Hepatocyte (in vitro differentiated cells): ENCODE data around the gene CENPE. TPM values are rescaled to one million over a fixed set of nuclear protein-coding genes. Genes with fewer than 3 reads are reported as not detected.

Experiments used
- DNase-seq: peaks from one replicate; pipeline ENCODE4 v3.0.0-alpha.2; 2016; ENCODE audit warnings: low spot score
- H2AFZ ChIP-seq: fragments of 200-600 bp; sonication (generic); 2 replicates; pipeline ENCODE4 v1.6.0; 2016; ENCODE audit warnings: antibody characterized with exemption, mild to moderate bottlenecking
- H3K27ac ChIP-seq: fragments of 200-600 bp; sonication (generic); 2 replicates; pipeline ENCODE4 v1.5.1; 2016; ENCODE audit warnings: mild to moderate bottlenecking
- H3K27me3 ChIP-seq: fragments of 200-600 bp; sonication (generic); 2 replicates; pipeline ENCODE4 v1.6.1; 2016
- H3K36me3 ChIP-seq: fragments of 200-600 bp; sonication (generic); replicated peaks from 2 replicates; pipeline ENCODE4 v1.5.1; 2016; ENCODE audit warnings: low read depth; ENCODE audit not compliant: insufficient read depth
- H3K4me1 ChIP-seq: fragments of 200-600 bp; sonication (generic); 2 replicates; pipeline ENCODE4 v1.5.1; 2016; ENCODE audit warnings: mild to moderate bottlenecking, moderate library complexity; ENCODE audit not compliant: insufficient read depth
- H3K4me2 ChIP-seq: fragments of 200-600 bp; sonication (generic); 2 replicates; pipeline ENCODE4 v1.6.0; 2016
- H3K4me3 ChIP-seq: fragments of 200-600 bp; sonication (generic); 2 replicates; pipeline ENCODE4 v1.5.1; 2016; ENCODE audit warnings: mild to moderate bottlenecking
- H3K79me2 ChIP-seq: fragments of 200-600 bp; sonication (generic); 2 replicates; pipeline ENCODE4 v1.6.0; 2017; ENCODE audit warnings: mild to moderate bottlenecking
- H3K9me2 ChIP-seq: fragments of 200-600 bp; sonication (generic); replicated peaks from 2 replicates; pipeline ENCODE4 v1.6.0; 2017; ENCODE audit warnings: mild to moderate bottlenecking; ENCODE audit not compliant: insufficient read depth
- H3K9me3 ChIP-seq: fragments of 200-600 bp; sonication (generic); 2 replicates; pipeline ENCODE4 v1.5.1; 2016; ENCODE audit warnings: low read depth, mild to moderate bottlenecking
- H4K20me1 ChIP-seq: fragments of 200-600 bp; sonication (generic); 2 replicates; pipeline ENCODE4 v1.6.0; 2016; ENCODE audit warnings: mild to moderate bottlenecking; ENCODE audit not compliant: insufficient read depth, poor library complexity, severe bottlenecking
- EZH2 ChIP-seq: fragments of 200-600 bp; sonication (generic); IDR thresholded peaks from 2 replicates; pipeline ENCODE4 v1.6.1; 2016; ENCODE audit warnings: antibody characterized with exemption, mild to moderate bottlenecking, borderline replicate concordance
- EZH2phosphoT487 ChIP-seq: fragments of 200-600 bp; sonication (generic); IDR thresholded peaks from one replicate; pipeline ENCODE4 v1.6.1; 2018; ENCODE audit warnings: antibody characterized with exemption, mild to moderate bottlenecking, low read depth, moderate library complexity; ENCODE audit not compliant: unreplicated experiment, severe bottlenecking
- WGBS: methylation state at CpG from one replicate; pipeline ENCODE4 v1.1.6; 2016; ENCODE audit warnings: low lambda C conversion rate; ENCODE audit errors: missing lambda C conversion rate; 5-methylcytosine and 5-hydroxymethylcytosine counted together
- polyA plus RNA-seq: library from polyadenylated mRNA; unstranded; fragments of >200 nt; fragmentation: Nextera tagmentation; extraction: Ambion mirVana; gene quantifications from 2 replicates; pipeline ENCODE4 v1.2.1, GENCODE V29; 2016
- total RNA-seq: library from RNA; depleted of rRNA; stranded (reverse); fragments of >200 nt; gene quantifications from 2 replicates; pipeline ENCODE4 v1.2.3, GENCODE V29; 2014
- TF ChIP-seq, protein P1 (sequence below): fragments of 200-600 bp; sonication (generic); IDR thresholded peaks from 2 replicates; pipeline ENCODE4 v1.5.1; 2016; ENCODE audit warnings: antibody characterized with exemption, mild to moderate bottlenecking; ENCODE audit not compliant: poor library complexity

The CENPE gene
- total and polyA plus RNA-seq, 2 experiments from 2014 or later = 1.2 to 6.3 TPM

DNA sequence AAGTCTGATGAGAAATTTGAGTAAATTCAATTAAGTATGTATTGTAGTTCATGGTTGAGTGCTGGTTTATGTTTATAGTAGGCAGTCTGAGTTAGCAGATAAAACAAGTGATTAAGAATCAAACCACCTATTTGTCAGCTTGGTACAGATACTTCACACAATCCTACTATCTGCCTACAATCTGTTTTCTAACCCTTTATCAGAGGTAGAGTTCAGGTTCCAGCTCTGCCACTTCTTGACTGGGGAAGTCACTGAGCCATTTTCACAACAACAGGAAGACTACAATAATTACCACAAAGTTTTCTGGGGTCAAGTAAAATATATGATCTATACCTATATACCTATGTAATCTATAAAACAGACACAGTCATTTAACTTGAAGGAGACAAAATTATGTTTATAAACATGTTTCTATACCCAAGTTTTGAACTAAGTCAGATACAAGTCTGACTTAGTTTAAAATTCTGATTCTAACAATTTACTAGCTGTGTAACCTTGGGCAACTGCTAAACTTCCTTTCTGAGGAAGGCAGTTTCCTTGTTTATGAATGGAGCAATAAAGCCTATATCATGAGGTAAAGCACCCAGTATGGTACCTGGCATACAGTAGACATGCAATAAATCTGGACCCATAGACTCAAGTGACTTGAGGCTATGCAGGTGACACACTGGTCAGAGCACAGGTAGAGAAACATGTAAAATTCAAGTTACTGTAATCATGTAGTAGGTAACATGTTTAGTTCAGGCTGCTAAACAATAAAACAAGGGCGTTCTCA is 61.3 kb downstream of the CENPE start:
- TF ChIP-seq EZH2phosphoT487 (no peak), EZH2 (no peak)
- TF ChIP-seq, protein P1, sequence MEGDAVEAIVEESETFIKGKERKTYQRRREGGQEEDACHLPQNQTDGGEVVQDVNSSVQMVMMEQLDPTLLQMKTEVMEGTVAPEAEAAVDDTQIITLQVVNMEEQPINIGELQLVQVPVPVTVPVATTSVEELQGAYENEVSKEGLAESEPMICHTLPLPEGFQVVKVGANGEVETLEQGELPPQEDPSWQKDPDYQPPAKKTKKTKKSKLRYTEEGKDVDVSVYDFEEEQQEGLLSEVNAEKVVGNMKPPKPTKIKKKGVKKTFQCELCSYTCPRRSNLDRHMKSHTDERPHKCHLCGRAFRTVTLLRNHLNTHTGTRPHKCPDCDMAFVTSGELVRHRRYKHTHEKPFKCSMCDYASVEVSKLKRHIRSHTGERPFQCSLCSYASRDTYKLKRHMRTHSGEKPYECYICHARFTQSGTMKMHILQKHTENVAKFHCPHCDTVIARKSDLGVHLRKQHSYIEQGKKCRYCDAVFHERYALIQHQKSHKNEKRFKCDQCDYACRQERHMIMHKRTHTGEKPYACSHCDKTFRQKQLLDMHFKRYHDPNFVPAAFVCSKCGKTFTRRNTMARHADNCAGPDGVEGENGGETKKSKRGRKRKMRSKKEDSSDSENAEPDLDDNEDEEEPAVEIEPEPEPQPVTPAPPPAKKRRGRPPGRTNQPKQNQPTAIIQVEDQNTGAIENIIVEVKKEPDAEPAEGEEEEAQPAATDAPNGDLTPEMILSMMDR = no peak
- no peak for DNase-seq
- no peak overlapping the region for H3K4me2 ChIP-seq
- H3K9me2 ChIP-seq = no peaks in the 10 kb centered on the region
- no peak overlapping the region for H3K4me3 ChIP-seq
- H3K4me1 ChIP-seq = no peaks in the 10 kb centered on the region
- no peaks in the 10 kb centered on the region for H3K27me3 ChIP-seq
- H3K36me3 ChIP-seq = no peaks in the 10 kb centered on the region
- no peaks in the 10 kb centered on the region for H3K79me2 ChIP-seq
- WGBS = 54% methylated on average over 1 of the region's 1 CpG
- no peak overlapping the region for H2AFZ ChIP-seq
- H3K27ac ChIP-seq = no peak overlapping the region
- no peaks in the 10 kb centered on the region for H3K9me3 ChIP-seq
- H4K20me1 ChIP-seq = no peaks in the 10 kb centered on the region

DNA sequence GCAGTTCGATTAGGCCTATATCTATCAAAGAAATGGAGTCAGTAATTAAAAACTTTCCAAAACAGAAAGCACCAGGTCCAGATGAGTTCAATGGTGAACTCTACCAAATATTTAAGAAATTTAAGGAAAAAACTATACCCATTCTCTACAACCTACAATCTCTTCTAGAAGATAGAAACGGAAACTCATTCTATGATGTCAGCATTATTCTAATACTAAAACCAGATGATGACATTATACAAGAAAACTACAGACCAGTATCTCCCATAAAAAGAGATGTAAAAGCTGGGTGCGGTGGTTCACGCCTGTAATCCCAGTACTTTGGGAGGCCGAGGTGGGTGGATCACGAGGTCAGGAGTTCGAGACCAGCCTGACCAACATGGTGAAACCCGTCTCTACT is 69.0 kb downstream of the CENPE start:
- Histone ChIP-seq H3K4me3 (no peak overlapping the region), H3K27me3 (no peaks in the 10 kb centered on the region), H3K79me2 (no peaks in the 10 kb centered on the region), H3K9me2 (no peaks in the 10 kb centered on the region), H4K20me1 (no peaks in the 10 kb centered on the region), H3K27ac (no peak overlapping the region), H3K36me3 (no peaks in the 10 kb centered on the region), H3K9me3 (no peaks in the 10 kb centered on the region), H3K4me1 (no peaks in the 10 kb centered on the region), H2AFZ (no peak overlapping the region), H3K4me2 (no peak overlapping the region)
- TF ChIP-seq, protein P1 = no peak
- TF ChIP-seq EZH2phosphoT487 = no peak
- TF ChIP-seq EZH2 = no peak
- DNase-seq = no peak
- 92% methylated on average over 8 of the region's 8 CpGs for WGBS

DNA sequence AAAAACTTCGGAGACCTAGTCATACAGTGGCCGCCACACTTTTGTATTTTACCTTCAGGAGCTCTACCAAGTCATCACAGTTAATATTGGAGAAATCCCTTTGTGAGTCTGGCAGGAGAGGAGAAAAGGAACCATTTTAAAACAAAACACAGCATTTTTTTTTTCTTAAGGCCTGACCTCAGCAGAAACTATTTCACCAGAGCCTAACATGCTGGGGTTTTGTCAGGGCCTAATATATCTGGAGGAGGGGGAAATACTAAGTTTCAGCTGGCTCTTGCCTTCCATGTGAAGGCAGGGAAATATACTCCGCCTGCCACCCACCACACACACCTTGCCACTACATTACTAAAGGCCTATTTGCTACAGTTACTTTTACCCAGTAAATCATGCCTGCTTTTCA is 72.0 kb downstream of the CENPE start:
- 100% methylated on average over 3 of the region's 3 CpGs for WGBS
- Histone ChIP-seq H2AFZ (no peak overlapping the region), H3K27me3 (no peaks in the 10 kb centered on the region), H4K20me1 (no peaks in the 10 kb centered on the region), H3K36me3 (no peaks in the 10 kb centered on the region), H3K79me2 (no peaks in the 10 kb centered on the region), H3K27ac (no peak overlapping the region), H3K9me3 (no peaks in the 10 kb centered on the region), H3K9me2 (no peaks in the 10 kb centered on the region), H3K4me2 (no peak overlapping the region), H3K4me3 (no peak overlapping the region), H3K4me1 (no peaks in the 10 kb centered on the region)
- DNase-seq = no peak
- TF ChIP-seq, protein P1 = no peak
- TF ChIP-seq EZH2phosphoT487 = no peak
- no peak for TF ChIP-seq EZH2
